DOHH2 (cell line): Measurements from ENCODE around the gene MVK.

ENCODE experiments used
- H3F3A ChIP-seq: fragments of 200-600 bp; sonication (generic), shearing (Covaris generic); 2 replicates; pipeline ENCODE4 v1.6.0; 2016; ENCODE audit warnings: antibody characterized with exemption, mild to moderate bottlenecking; ENCODE audit not compliant: control insufficient read depth, insufficient read depth
- H3K27ac ChIP-seq: fragments of 200-600 bp; sonication (generic); 2 replicates; pipeline ENCODE4 v1.5.1; 2014; ENCODE audit warnings: low read depth, mild to moderate bottlenecking, low read length, moderate library complexity
- H3K27me3 ChIP-seq: fragments of 200-600 bp; sonication (generic); 2 replicates; pipeline ENCODE4 v1.6.1; 2014; ENCODE audit warnings: mild to moderate bottlenecking, low read length, mixed read lengths; ENCODE audit not compliant: control insufficient read depth
- H3K36me3 ChIP-seq: fragments of 200-600 bp; sonication (generic); 2 replicates; pipeline ENCODE4 v1.6.1; 2014; ENCODE audit warnings: mild to moderate bottlenecking, low read length, moderate library complexity, mixed read lengths; ENCODE audit not compliant: control insufficient read depth
- H3K4me1 ChIP-seq: fragments of 200-600 bp; sonication (generic); 2 replicates; pipeline ENCODE4 v1.6.1; 2014; ENCODE audit warnings: mild to moderate bottlenecking, low read length, mixed read lengths; ENCODE audit not compliant: control insufficient read depth
- H3K4me2 ChIP-seq: fragments of 200-600 bp; sonication (generic); 2 replicates; pipeline ENCODE4 v1.6.0; 2014; ENCODE audit warnings: mild to moderate bottlenecking, low read length, moderate library complexity
- H3K4me3 ChIP-seq: fragments of 200-600 bp; sonication (generic); 2 replicates; pipeline ENCODE4 v1.5.1; 2014; ENCODE audit warnings: mild to moderate bottlenecking, low read length, mixed read lengths
- H3K79me2 ChIP-seq: fragments of 200-600 bp; sonication (generic); 2 replicates; pipeline ENCODE4 v1.6.1; 2014; ENCODE audit warnings: mild to moderate bottlenecking, low read length, mixed read lengths; ENCODE audit not compliant: control insufficient read depth
- H3K9me2 ChIP-seq: fragments of 200-600 bp; sonication (generic); replicated peaks from 2 replicates; pipeline ENCODE4 v1.6.1; 2014; ENCODE audit warnings: mild to moderate bottlenecking, low read length, mixed read lengths; ENCODE audit not compliant: control insufficient read depth
- H3K9me3 ChIP-seq: fragments of 200-600 bp; sonication (generic); 2 replicates; pipeline ENCODE4 v1.6.1; 2014; ENCODE audit warnings: antibody characterized with exemption, low read length, mixed read lengths; ENCODE audit not compliant: control insufficient read depth, insufficient read depth
- H4K20me1 ChIP-seq: fragments of 200-600 bp; sonication (generic); 2 replicates; pipeline ENCODE4 v1.6.0; 2014; ENCODE audit warnings: low read depth, mild to moderate bottlenecking, antibody characterized with exemption, low read length, moderate library complexity; ENCODE audit not compliant: control insufficient read depth, insufficient read depth
- EZH2phosphoT487 ChIP-seq: fragments of 200-600 bp; sonication (generic); IDR thresholded peaks from 2 replicates; pipeline ENCODE4 v1.6.1; 2017; ENCODE audit warnings: borderline replicate concordance, mild to moderate bottlenecking, antibody characterized with exemption, low read length, moderate library complexity, mixed read lengths
- TF ChIP-seq, protein P1 (sequence below): fragments of 200-600 bp; sonication (generic); IDR thresholded peaks from one replicate; pipeline ENCODE4 v1.5.1; 2014; ENCODE audit warnings: antibody characterized with exemption, mild to moderate bottlenecking, low read depth, low read length; ENCODE audit not compliant: poor library complexity, severe bottlenecking

MVK gene

DNA sequence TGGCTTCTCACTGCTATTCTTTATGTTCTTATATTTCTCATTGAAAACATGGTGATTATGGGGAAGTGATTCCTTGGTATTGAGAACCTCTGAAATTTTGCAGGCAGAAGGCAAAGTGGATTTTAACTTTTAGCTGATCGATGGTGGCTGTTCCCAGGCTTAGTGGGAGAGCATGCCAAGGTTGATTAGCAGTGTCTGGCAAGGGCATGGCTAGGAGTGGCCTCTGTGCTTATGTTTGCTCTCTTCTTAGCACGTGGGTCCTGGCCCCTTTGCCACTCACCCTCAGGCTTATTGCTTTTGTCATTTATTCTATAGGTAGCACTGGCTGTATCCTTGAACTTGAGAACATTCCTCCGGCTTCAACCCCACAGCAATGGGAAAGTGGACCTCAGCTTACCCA lies 2.1 kb downstream of the MVK start:
- H3K9me3 ChIP-seq: no peaks in the 10 kb centered on the region
- H3K4me2 ChIP-seq: no peak overlapping the region
- peaks cover 49% of the 10 kb centered on the region for H3K79me2 ChIP-seq
- no peak overlapping the region for H3K27ac ChIP-seq
- no peaks in the 10 kb centered on the region; the same call in 1 of the 2 replicates for H3F3A ChIP-seq
- H4K20me1 ChIP-seq: no peaks in the 10 kb centered on the region; the same call in 1 of the 2 replicates
- H3K27me3 ChIP-seq: no peaks in the 10 kb centered on the region
- no peak for TF ChIP-seq EZH2phosphoT487
- TF ChIP-seq, protein P1, sequence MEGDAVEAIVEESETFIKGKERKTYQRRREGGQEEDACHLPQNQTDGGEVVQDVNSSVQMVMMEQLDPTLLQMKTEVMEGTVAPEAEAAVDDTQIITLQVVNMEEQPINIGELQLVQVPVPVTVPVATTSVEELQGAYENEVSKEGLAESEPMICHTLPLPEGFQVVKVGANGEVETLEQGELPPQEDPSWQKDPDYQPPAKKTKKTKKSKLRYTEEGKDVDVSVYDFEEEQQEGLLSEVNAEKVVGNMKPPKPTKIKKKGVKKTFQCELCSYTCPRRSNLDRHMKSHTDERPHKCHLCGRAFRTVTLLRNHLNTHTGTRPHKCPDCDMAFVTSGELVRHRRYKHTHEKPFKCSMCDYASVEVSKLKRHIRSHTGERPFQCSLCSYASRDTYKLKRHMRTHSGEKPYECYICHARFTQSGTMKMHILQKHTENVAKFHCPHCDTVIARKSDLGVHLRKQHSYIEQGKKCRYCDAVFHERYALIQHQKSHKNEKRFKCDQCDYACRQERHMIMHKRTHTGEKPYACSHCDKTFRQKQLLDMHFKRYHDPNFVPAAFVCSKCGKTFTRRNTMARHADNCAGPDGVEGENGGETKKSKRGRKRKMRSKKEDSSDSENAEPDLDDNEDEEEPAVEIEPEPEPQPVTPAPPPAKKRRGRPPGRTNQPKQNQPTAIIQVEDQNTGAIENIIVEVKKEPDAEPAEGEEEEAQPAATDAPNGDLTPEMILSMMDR: no peak
- H3K9me2 ChIP-seq: no peaks in the 10 kb centered on the region
- no peak overlapping the region for H3K4me3 ChIP-seq
- peaks cover 25% of the 10 kb centered on the region for H3K4me1 ChIP-seq
- peaks cover 85% of the 10 kb centered on the region for H3K36me3 ChIP-seq

DNA sequence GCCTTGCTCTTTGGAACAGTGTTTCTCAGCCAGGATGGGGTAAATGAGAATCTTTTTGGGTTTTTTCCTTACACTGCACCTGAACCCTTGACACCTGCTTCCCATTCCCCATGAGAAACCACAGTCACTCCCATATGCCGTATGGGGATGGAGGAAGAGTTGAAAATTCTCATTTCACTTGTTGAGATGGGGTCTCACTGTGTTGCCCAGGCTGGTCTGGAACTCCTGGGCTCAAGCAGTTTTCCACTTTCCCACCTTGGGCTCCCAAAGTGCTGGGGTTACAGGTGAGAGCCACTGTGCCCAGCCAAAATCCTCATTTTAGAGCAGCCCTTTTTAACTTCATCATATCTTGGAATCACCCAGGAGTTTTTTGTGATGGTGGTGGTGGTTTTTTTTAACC lies 3.7 kb downstream of the MVK start:
- Histone ChIP-seq H4K20me1 (no peaks in the 10 kb centered on the region; the same call in 1 of the 2 replicates), H3K4me2 (no peak overlapping the region), H3K9me2 (no peaks in the 10 kb centered on the region), H3K4me3 (no peak overlapping the region), H3K4me1 (peaks cover 17% of the 10 kb centered on the region), H3K79me2 (peaks cover 39% of the 10 kb centered on the region), H3K36me3 (peaks cover 89% of the 10 kb centered on the region), H3K27ac (no peak overlapping the region), H3K9me3 (no peaks in the 10 kb centered on the region), H3F3A (no peaks in the 10 kb centered on the region), H3K27me3 (no peaks in the 10 kb centered on the region)
- TF ChIP-seq, protein P1: no peak
- no peak for TF ChIP-seq EZH2phosphoT487

DNA sequence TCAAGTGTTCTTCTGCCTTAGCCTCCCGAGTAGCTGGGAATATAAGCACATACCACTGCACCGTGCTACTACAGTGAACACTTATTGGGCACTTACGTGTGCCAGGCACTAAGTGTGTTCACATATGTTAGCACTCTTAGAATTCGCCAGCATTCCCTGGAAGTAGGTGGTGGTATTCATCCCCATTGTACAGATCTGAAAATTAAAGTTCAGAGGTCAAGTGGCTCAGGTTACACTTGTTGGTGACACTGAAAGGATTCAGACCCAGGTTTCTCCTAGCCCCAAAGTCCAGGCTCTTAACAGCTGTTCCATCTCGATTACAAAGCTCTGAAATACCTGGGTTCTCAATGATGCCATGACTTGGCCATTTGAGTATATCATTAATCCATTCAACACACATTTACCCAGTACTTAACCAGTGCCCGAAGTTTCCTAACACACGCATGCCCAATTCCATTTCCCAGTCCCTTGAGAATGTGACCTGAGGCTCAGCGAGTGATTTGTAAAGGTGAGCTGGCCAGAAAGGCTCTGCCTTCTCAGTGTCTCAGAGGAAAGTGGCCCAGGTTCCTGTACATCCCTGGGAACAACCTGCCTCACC lies 4.8 kb downstream of the MVK start:
- H3K36me3 ChIP-seq: peaks cover 83% of the 10 kb centered on the region
- no peak for TF ChIP-seq EZH2phosphoT487
- TF ChIP-seq, protein P1: no peak
- H3K9me3 ChIP-seq: no peaks in the 10 kb centered on the region
- no peaks in the 10 kb centered on the region for H3K9me2 ChIP-seq
- H3K4me3 ChIP-seq: no peak overlapping the region
- H3K79me2 ChIP-seq: peaks cover 30% of the 10 kb centered on the region
- H3K4me2 ChIP-seq: no peak overlapping the region
- no peaks in the 10 kb centered on the region; the same call in 1 of the 2 replicates for H4K20me1 ChIP-seq
- peaks cover 11% of the 10 kb centered on the region for H3K4me1 ChIP-seq
- no peaks in the 10 kb centered on the region for H3F3A ChIP-seq
- no peaks in the 10 kb centered on the region for H3K27me3 ChIP-seq
- no peak overlapping the region for H3K27ac ChIP-seq
